OCI-LY3 (cell line): Measurements from ENCODE around the gene THRSP.

ENCODE experiments used
- H2AFZ ChIP-seq: fragments of 200-600, 300-600 bp; shearing (Covaris generic); 2 replicates; pipeline ENCODE4 v1.6.0; 2014; ENCODE audit warnings: antibody characterized with exemption, low read depth, low read length
- H3K27ac ChIP-seq: fragments of 200-600, 300-600 bp; sonication (generic); 2 replicates; pipeline ENCODE4 v1.5.1; 2014; ENCODE audit warnings: mild to moderate bottlenecking, low read length, moderate library complexity, mixed read lengths
- H3K27me3 ChIP-seq: fragments of 200-600, 300-600 bp; sonication (generic); 2 replicates; pipeline ENCODE4 v1.6.1; 2014; ENCODE audit warnings: low read depth, low read length, mixed read lengths
- H3K36me3 ChIP-seq: fragments of 200-600, 300-600 bp; sonication (generic); replicated peaks from 2 replicates; pipeline ENCODE3; 2014; ENCODE audit warnings: low read depth, low read length, mixed read lengths
- H3K4me1 ChIP-seq: fragments of 300-600, 200-600 bp; sonication (generic); 2 replicates; pipeline ENCODE4 v1.6.1; 2014; ENCODE audit warnings: low read length, mixed read lengths
- H3K4me2 ChIP-seq: fragments of 200-600, 300-600 bp; sonication (generic); 2 replicates; pipeline ENCODE4 v1.6.1; 2014; ENCODE audit warnings: low read length, mixed read lengths
- H3K4me3 ChIP-seq: fragments of 300-600, 200-600 bp; sonication (generic); 2 replicates; pipeline ENCODE4 v1.5.1; 2014; ENCODE audit warnings: antibody characterized with exemption, mild to moderate bottlenecking, low read length, moderate library complexity
- H3K79me2 ChIP-seq: fragments of 300-600, 200-600 bp; shearing (Covaris generic); 2 replicates; pipeline ENCODE4 v1.6.1; 2014; ENCODE audit warnings: mild to moderate bottlenecking, low read length, mixed read lengths
- H3K9ac ChIP-seq: fragments of 300-600, 200-600 bp; shearing (Covaris generic); 2 replicates; pipeline ENCODE4 v1.6.0; 2014; ENCODE audit warnings: mild to moderate bottlenecking, low read length, moderate library complexity
- H3K9me3 ChIP-seq: fragments of 200-600, 300-600 bp; shearing (Covaris generic); 2 replicates; pipeline ENCODE4 v1.6.1; 2014; ENCODE audit warnings: low read length, mixed read lengths; ENCODE audit not compliant: insufficient read depth
- H4K20me1 ChIP-seq: fragments of 200-600, 300-600 bp; sonication (generic); 2 replicates; pipeline ENCODE4 v1.6.1; 2016; ENCODE audit warnings: low read length, mixed read lengths; ENCODE audit not compliant: insufficient read depth
- CTCF ChIP-seq: fragments of 200-600, 300-600 bp; sonication (generic); IDR thresholded peaks from 2 replicates; pipeline ENCODE4 v1.5.1; 2014; ENCODE audit warnings: antibody characterized with exemption, low read length, low read depth
- EZH2phosphoT487 ChIP-seq: fragments of 200-600 bp; shearing (Covaris generic); IDR thresholded peaks from 2 replicates; pipeline ENCODE4 v1.6.1; 2018; ENCODE audit warnings: antibody characterized with exemption, mixed run types, low read depth

Gene THRSP

DNA sequence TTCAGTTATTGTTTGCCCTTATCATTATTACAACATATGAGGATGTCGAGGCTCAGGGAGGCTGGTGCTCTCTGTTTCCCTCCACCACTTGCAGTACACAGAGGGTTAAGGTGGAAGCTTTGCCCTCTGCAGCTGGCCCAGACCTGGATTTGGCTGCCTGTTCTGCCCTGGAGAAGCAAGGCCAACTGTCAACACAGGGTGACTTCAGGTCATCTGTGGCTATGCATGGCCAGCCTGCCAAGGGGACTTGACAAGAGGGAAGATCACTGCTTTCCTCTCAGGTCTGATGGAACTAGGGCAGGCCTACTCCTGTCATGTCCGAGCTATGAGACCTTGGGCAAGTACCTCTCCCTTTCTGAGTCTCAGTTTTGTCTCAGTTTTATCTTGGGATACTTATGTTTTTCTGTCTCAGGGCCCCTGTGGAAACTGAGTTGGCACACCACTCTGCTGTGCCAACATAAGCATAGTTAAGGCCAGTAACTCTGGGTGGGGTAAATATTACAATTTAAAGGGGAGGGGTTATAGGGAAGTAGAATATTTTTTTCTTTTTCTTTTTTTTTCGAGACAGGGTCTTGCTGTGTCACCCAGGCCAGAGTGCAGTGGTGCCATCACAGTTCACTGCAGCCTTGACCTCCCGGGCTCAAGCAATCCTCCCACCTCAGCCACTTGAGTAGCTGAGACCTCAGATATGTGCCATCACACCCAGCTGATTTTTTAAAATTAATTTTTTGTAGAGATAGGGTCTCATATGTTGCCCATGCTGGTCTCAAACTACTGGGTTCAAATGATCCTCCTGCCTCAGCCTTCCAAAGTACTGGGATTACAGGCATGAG lies 2.4 kb upstream of the THRSP start:
- H2AFZ ChIP-seq = no peak overlapping the region
- no peaks in the 10 kb centered on the region for H3K27me3 ChIP-seq
- no peaks in the 10 kb centered on the region for H3K4me1 ChIP-seq
- no peaks in the 10 kb centered on the region for H3K36me3 ChIP-seq
- H3K79me2 ChIP-seq = no peaks in the 10 kb centered on the region
- H4K20me1 ChIP-seq = no peaks in the 10 kb centered on the region
- no peak overlapping the region for H3K9ac ChIP-seq
- TF ChIP-seq EZH2phosphoT487 (no peak), CTCF (no peak)
- H3K9me3 ChIP-seq = no peaks in the 10 kb centered on the region
- no peak overlapping the region for H3K4me3 ChIP-seq
- H3K27ac ChIP-seq = no peak overlapping the region
- H3K4me2 ChIP-seq = no peak overlapping the region

DNA sequence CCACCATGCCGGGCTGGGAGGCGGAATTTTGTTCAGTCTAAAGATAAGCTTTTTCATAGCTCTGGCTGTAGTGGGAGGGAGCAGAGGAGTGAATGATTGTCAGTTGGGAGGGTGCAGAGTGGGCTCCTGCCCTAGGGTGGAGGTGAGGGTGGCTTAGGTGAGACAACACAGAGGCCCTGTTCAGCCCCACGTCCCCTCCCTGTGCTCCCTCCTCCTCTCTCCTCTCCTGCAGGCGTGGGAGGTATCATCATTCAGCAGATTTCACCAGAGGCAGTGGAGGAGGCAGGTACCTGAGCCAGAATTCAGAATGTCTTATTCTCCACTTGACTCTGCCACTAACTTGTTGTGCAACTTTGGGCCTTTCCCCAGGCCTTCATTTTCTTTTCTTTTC lies 1.7 kb upstream of the THRSP start:
- H3K79me2 ChIP-seq = no peaks in the 10 kb centered on the region
- H2AFZ ChIP-seq = no peak overlapping the region
- TF ChIP-seq CTCF (no peak), EZH2phosphoT487 (no peak)
- no peaks in the 10 kb centered on the region for H4K20me1 ChIP-seq
- H3K27me3 ChIP-seq = no peaks in the 10 kb centered on the region
- no peaks in the 10 kb centered on the region for H3K36me3 ChIP-seq
- H3K27ac ChIP-seq = no peak overlapping the region
- no peaks in the 10 kb centered on the region for H3K9me3 ChIP-seq
- H3K4me1 ChIP-seq = no peaks in the 10 kb centered on the region
- no peak overlapping the region for H3K4me3 ChIP-seq
- no peak overlapping the region for H3K4me2 ChIP-seq
- no peak overlapping the region for H3K9ac ChIP-seq

GRCh38 chr11:78062671-78063070 lies 990 bp upstream of the THRSP start:
- Histone ChIP-seq H3K4me1 (no peaks in the 10 kb centered on the region), H3K4me2 (no peak overlapping the region), H3K79me2 (no peaks in the 10 kb centered on the region), H4K20me1 (no peaks in the 10 kb centered on the region), H3K4me3 (no peak overlapping the region), H3K27ac (no peak overlapping the region), H3K9ac (no peak overlapping the region), H3K36me3 (peaks cover 5% of the 10 kb centered on the region), H3K27me3 (no peaks in the 10 kb centered on the region), H3K9me3 (no peaks in the 10 kb centered on the region), H2AFZ (no peak overlapping the region)
- TF ChIP-seq EZH2phosphoT487 (no peak), CTCF (no peak)

DNA sequence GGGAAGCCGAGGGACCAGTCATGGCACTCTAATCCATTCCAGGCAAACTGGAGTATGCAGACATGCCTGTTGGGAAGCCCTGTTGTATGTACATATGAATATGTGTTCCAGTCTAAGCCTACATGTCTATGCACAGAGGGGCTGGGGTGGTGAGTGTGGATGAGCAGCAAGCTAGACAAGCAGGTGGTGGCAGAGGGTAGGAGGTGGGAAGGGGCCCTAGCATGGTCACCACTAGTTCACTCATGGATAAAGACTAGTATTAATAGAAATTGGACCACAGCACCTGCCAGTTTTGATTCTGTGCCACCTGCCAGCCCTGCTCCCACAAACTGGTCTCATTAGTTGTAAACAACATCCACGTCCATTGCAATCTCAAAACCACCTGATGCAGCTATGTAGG lies 1.5 kb downstream of the THRSP start:
- Histone ChIP-seq H3K9me3 (no peaks in the 10 kb centered on the region), H3K9ac (no peak overlapping the region), H3K36me3 (peaks cover 23% of the 10 kb centered on the region), H3K4me1 (no peaks in the 10 kb centered on the region), H3K27ac (no peak overlapping the region), H3K79me2 (peaks cover 8% of the 10 kb centered on the region; the same call in 1 of the 2 replicates), H3K4me2 (no peak overlapping the region), H3K27me3 (no peaks in the 10 kb centered on the region), H3K4me3 (no peak overlapping the region), H4K20me1 (0 out of 2 replicates have a peak, but pooled peaks cover 6% of the 10 kb centered on the region), H2AFZ (no peak overlapping the region)
- TF ChIP-seq EZH2phosphoT487 (no peak), CTCF (no peak)
